Small intestine (tissue), 7 donors: Measurements from ENCODE around the gene TXNL4A. TPM values are rescaled to one million over a fixed set of nuclear protein-coding genes. Genes with fewer than 3 reads are reported as not detected.
A peak's percentile ranks its signal among the peaks of the same experiment; 100 is the strongest.
"Not testable (repeated sequence)": the region's sequence is repeated elsewhere in the genome, so short reads cannot be mapped to it uniquely, and the experiment has no call there.

Source experiments
- DNase-seq, 2 donors: peaks; one replicate each; pipeline versions ENCODE4 v3.0.0 to v3.0.0-alpha.2; 2013
- FAIRE-seq: peaks from 2 replicates; lab custom pipeline; 2012; peaks lifted over from hg19 to GRCh38; lab: Jason Lieb, UNC
- H3K27ac ChIP-seq, 3 donors: one replicate each; pipeline ENCODE4 v1.5.1; 2013; ENCODE audit warnings: low read length in 2 of 3, mild to moderate bottlenecking in 2 of 3, control low read depth in 1 of 3, inconsistent platforms in 1 of 3, low read depth in 1 of 3, moderate library complexity in 1 of 3
- H3K27me3 ChIP-seq, 3 donors: one replicate each; pipeline ENCODE4 v1.6.1; 2013; ENCODE audit warnings: low read length in 3 of 3, inconsistent platforms in 1 of 3; ENCODE audit not compliant: control insufficient read depth in 3 of 3, insufficient read depth in 3 of 3
- H3K36me3 ChIP-seq, 3 donors: one replicate each; pipeline ENCODE4 v1.6.1; 2013; ENCODE audit warnings: low read length in 3 of 3, inconsistent platforms in 1 of 3, low read depth in 1 of 3, mild to moderate bottlenecking in 1 of 3, moderate library complexity in 1 of 3; ENCODE audit not compliant: control insufficient read depth in 3 of 3, insufficient read depth in 2 of 3
- H3K4me1 ChIP-seq, 3 donors: one replicate each; pipeline ENCODE4 v1.6.1; 2013; ENCODE audit warnings: low read length in 2 of 3, inconsistent platforms in 1 of 3, low read depth in 1 of 3, mild to moderate bottlenecking in 1 of 3, moderate library complexity in 1 of 3; ENCODE audit not compliant: control insufficient read depth in 3 of 3, insufficient read depth in 2 of 3
- H3K4me3 ChIP-seq, 3 donors: one replicate each; pipeline ENCODE4 v1.5.1; 2013; ENCODE audit warnings: low read length in 3 of 3, control low read depth in 1 of 3, inconsistent platforms in 1 of 3, low read depth in 1 of 3, mild to moderate bottlenecking in 1 of 3, moderate library complexity in 1 of 3
- H3K9me3 ChIP-seq, 2 donors: one replicate each; pipeline ENCODE4 v1.6.1; 2013; ENCODE audit warnings: low read depth in 1 of 2, low read length in 1 of 2; ENCODE audit not compliant: control insufficient read depth in 2 of 2, insufficient read depth in 1 of 2
- WGBS, 3 donors: extraction: QIAGEN DNeasy Blood & Tissue Kit; methylation state at CpG; one replicate each; pipeline ENCODE4 v1.1.7; 2013; 5-methylcytosine and 5-hydroxymethylcytosine counted together
- polyA plus RNA-seq, 4 donors: library from polyadenylated mRNA; stranded (reverse) in 3 of 4; unstranded in 1 of 4; fragments of 200-250 nt in 3 of 4; fragments of 120-200 nt in 1 of 4; gene quantifications; one replicate each; pipeline versions ENCODE4 v1.2.1 to v1.2.3, GENCODE V29; 2013
- donor health status: healthy with polysubstance abuse.
- donor health status: control.
- donor health status: control.
- donor health status: Bipolar disorder and iron deficiency.
- donor health status: healthy.

Gene TXNL4A
- polyA plus RNA-seq, 4 donors: 73.4 to 74.5 (median 74.0) TPM

DNA sequence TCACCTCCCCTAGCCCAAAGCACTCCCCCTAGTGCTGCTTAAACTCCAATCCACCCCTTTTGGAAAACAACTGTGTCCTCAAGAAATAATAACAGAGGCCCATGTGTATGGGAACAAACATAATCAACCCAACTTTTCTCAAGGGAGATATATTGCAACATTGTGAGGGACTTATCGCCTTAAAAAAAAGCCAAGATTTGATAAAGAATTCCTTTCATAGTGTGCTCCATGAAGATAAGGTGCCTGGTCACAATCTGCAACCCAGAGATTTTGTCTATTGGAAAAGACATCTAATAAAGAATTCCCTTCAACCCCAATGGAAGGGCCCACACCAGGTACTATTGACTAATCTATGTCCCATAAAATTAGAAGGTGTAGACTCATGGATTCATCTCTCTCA lies 41.3 kb upstream of the TXNL4A start:
- Histone ChIP-seq H3K36me3 (no peaks in the 10 kb centered on the region), H3K4me3 (no peak overlapping the region), H3K4me1 (no peaks in the 10 kb centered on the region), H3K27ac (no peak overlapping the region), H3K27me3 (no peaks in the 10 kb centered on the region), H3K9me3 (peaks cover 0 to 22% of the 10 kb centered on the region in 2 donors)
- 92 to 100% (median 97%) methylated on average over 1 of the region's 1 CpG for WGBS, 3 donors
- FAIRE-seq (no peak), DNase-seq (no peak)

DNA sequence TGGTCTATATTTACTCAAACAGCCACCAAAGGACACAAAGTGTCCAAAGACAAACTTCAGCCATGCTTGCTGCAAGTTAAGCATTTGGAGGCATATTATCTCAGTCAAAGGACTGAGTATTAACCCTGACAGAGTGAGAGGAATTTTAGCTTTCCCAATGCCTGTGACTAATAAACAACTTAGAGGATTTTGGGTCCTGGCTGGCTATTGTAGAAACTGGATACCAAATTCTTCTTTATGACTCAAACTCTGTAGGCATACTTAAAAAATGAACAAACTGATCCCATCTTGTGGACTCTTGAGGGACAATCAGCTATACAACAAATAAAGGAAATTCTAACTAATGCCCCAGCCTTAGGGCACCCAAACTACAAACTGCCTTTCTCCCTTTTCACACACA lies 39.4 kb upstream of the TXNL4A start:
- not testable (repeated sequence) for H3K4me3 ChIP-seq

DNA sequence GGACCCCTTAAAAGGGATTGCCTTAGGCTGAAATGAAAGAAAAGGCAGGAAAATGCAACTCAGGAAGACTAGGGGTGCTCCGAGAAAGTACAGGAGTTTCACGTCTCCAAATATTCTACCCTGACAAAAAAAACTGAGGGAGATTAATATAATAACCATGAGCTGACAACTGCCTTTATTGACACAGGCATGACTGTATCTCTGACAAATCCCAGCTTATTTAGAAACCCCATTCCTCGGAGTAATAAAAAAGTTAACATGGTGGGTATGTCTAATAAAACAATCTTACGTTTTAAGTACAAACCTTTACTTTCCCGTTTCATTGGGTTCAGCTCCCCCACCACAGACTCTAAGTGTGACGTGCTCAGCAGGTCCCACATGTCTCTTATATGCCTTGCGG lies 38.0 kb upstream of the TXNL4A start:
- Histone ChIP-seq H3K4me3 (no peak overlapping the region), H3K9me3 (peaks cover 8 to 52% of the 10 kb centered on the region in 2 donors)

More for the DNA sequence above, 39.4 kb upstream of the TXNL4A start:
- not testable (repeated sequence) for DNase-seq, FAIRE-seq, H3K4me1 ChIP-seq, H3K27ac ChIP-seq, H3K36me3 ChIP-seq, H3K27me3 ChIP-seq
- peaks cover under 1 to 39% of the 10 kb centered on the region in 2 donors for H3K9me3 ChIP-seq

DNA sequence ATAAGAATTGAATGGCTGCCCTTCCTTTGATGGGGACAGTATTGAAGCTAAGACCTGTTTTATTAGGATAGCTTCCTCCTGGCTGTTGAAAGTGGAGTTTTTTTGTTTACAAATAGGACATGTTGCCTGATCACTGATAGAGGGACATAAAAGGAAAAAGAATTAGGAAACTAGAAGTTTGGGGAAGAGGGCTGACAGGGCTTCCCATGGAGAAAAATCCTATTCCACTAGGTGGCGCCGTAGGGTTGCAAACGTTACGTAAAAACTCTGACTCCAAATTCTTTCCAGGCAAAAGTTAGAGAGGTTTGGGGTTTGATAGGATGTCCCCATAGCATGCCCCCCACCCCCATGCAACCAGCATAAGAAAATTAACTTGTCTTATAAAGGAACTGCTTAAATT lies 34.8 kb upstream of the TXNL4A start:
- Histone ChIP-seq H3K9me3 (peaks cover 12 to 68% of the 10 kb centered on the region in 2 donors), H3K4me3 (no peak overlapping the region), H3K4me1 (no peaks in the 10 kb centered on the region), H3K27ac (no peak overlapping the region), H3K36me3 (no peaks in the 10 kb centered on the region), H3K27me3 (no peaks in the 10 kb centered on the region)
- DNase-seq (no peak), FAIRE-seq (no peak)
- 72 to 77% (median 73%) methylated on average over 4 of the region's 4 CpGs for WGBS, 3 donors

More for the DNA sequence above, 38.0 kb upstream of the TXNL4A start:
- WGBS, 3 donors: 93 to 96% (median 93%) methylated on average over 7 of the region's 7 CpGs
- H3K27ac ChIP-seq: no peak overlapping the region
- no peak for FAIRE-seq
- no peaks in the 10 kb centered on the region for H3K36me3 ChIP-seq
- DNase-seq: no peak
- no peaks in the 10 kb centered on the region for H3K4me1 ChIP-seq
- no peaks in the 10 kb centered on the region for H3K27me3 ChIP-seq

DNA sequence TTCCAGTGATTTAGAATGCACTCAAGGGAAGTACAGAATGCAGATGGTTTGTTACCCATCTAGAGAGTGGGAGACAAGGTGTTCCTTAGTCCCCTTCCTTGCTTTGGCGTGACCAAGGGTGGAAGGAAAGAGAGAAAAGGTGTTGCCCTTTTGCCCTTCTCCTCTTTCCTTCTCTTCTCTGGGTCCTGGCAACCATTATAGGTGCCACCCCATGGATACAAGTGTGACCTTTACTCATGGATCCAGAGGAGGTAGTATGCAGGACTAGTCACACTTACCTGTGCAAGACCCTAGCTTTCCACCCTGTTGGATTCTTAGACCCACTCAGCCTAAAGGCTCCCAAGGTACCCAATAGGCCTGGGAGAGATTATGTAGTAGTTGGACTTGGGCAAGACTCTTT lies 34.2 kb upstream of the TXNL4A start:
- Histone ChIP-seq H3K4me3 (no peak overlapping the region), H3K4me1 (no peaks in the 10 kb centered on the region), H3K27me3 (no peaks in the 10 kb centered on the region), H3K9me3 (peaks cover 12 to 68% of the 10 kb centered on the region in 2 donors), H3K27ac (no peak overlapping the region), H3K36me3 (no peaks in the 10 kb centered on the region)
- no peak for FAIRE-seq
- WGBS, 3 donors: 33 to 56% (median 56%) methylated on average over 1 of the region's 1 CpG
- peak in 1 of 2 donors; percentile 40 for DNase-seq

DNA sequence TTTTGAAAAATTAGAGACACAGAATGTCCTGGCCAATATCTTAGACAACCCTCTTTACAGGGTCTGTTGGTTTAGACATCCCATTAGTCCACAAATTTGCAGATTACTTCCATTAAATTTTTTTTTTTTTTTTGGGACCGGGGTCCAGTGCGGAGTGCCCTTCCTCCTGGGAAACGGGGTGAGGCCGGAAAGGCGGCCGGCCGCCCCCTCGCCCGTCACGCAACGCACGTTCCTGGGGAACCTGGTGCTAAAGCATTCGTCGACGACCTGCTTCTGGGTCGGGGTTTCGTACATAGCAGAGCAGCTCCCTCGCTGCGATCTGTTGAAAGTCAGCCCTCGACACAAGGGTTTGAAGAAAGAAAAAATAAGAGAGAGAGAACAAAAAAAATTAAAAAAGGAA lies 24.4 kb upstream of the TXNL4A start:
- 97 to 98% (median 98%) methylated on average over 20 of the region's 20 CpGs for WGBS, 3 donors
- DNase-seq (no peak), FAIRE-seq (no peak)
- Histone ChIP-seq H3K27ac (no peak overlapping the region), H3K4me1 (no peaks in the 10 kb centered on the region), H3K27me3 (no peaks in the 10 kb centered on the region), H3K36me3 (no peaks in the 10 kb centered on the region), H3K4me3 (no peak overlapping the region), H3K9me3 (peaks cover 0 to 52% of the 10 kb centered on the region in 2 donors)

DNA sequence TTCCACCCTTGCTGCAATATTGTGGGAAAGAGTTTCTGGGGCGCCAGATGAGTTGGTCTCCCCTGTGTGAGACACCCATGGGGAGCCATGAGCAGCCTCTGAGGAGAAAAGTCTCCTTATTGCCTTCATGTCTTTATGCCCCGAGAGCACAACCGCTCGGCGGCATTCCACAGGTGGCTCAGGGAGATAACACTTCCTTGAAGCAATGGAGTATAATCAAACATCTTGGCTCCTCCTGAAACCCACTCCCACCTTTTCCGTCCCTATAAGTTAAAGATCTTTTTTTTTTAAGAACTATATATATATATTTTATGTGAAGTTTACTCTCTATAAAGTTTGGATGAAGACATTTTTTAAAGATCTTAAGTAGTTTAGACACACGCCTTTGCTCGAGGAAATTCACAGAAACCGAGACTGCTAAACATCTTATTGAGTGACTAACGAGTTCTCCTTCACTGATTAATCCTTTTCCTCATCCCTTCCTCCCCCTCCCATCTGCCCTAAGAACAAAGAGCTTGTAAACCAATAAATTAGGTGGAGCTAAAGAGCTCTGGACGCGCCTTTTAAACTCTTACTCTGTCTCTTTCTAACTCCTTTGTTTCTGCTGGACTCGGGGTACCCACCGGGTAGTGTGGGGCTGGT lies 23.3 kb upstream of the TXNL4A start:
- H3K36me3 ChIP-seq, H3K4me3 ChIP-seq, DNase-seq, H3K27me3 ChIP-seq, H3K27ac ChIP-seq, H3K4me1 ChIP-seq, FAIRE-seq: not testable (repeated sequence)
- peaks cover 0 to 59% of the 10 kb centered on the region in 2 donors for H3K9me3 ChIP-seq
- WGBS, 3 donors: 91 to 94% (median 93%) methylated on average over 14 of the region's 14 CpGs

DNA sequence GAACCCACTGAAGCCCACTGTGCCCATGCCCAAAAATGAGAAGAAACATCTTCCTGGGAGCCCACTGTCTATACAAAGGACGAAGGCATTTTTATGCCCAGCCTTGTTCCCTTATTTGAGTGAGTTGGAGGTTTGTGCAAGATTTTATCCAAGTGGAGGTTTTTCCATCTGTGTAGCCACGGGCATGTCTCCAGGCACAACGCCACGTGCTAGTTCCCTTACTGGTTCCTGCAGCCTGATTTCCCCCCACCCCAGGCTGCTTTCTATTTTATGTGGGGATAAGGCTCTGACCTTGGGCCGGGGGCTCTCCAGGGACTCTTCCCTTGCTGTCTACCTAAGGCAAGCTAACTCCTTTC lies 22.2 kb upstream of the TXNL4A start:
- H3K27ac ChIP-seq: no peak overlapping the region
- 84 to 90% (median 88%) methylated on average over 5 of the region's 5 CpGs for WGBS, 3 donors
- H3K4me1 ChIP-seq: no peaks in the 10 kb centered on the region
- no peak overlapping the region for H3K4me3 ChIP-seq
- H3K27me3 ChIP-seq: no peaks in the 10 kb centered on the region
- DNase-seq (no peak), FAIRE-seq (no peak)
- no peaks in the 10 kb centered on the region for H3K36me3 ChIP-seq
- peaks cover 0 to 64% of the 10 kb centered on the region in 2 donors for H3K9me3 ChIP-seq
